DND-41 (cell line): ENCODE measurements around the gene TP53I13.

Experiments
- ATAC-seq: fragments of 200-7000 bp; cut with Tn5 transposase; 3 replicates; pipeline ENCODE4 v1.9.1; 2021; ENCODE audit warnings: low read depth; ENCODE audit not compliant: insufficient read depth
- DNase-seq: peaks from one replicate; pipeline ENCODE4 v3.0.0-alpha.2; 2020
- H2AFZ ChIP-seq: 2 replicates; pipeline ENCODE4 v1.6.0; 2012; ENCODE audit warnings: low read depth, low read length
- H3K27ac ChIP-seq: 2 replicates; pipeline ENCODE4 v1.5.1; 2012; ENCODE audit warnings: low read length, inconsistent platforms
- H3K27me3 ChIP-seq: fragments of 200-600 bp; sonication (generic); 2 replicates; pipeline ENCODE4 v1.6.0; 2012; ENCODE audit warnings: low read length, mild to moderate bottlenecking, inconsistent platforms; ENCODE audit not compliant: insufficient read depth, poor library complexity
- H3K36me3 ChIP-seq: 2 replicates; pipeline ENCODE4 v1.5.1; 2012; ENCODE audit warnings: low read length, inconsistent platforms; ENCODE audit not compliant: insufficient read depth
- H3K4me1 ChIP-seq: 2 replicates; pipeline ENCODE4 v1.5.1; 2012; ENCODE audit warnings: mild to moderate bottlenecking, low read length; ENCODE audit not compliant: insufficient read depth
- H3K4me2 ChIP-seq: 2 replicates; pipeline ENCODE4 v1.6.0; 2012; ENCODE audit warnings: mild to moderate bottlenecking, moderate library complexity, low read length, inconsistent platforms; ENCODE audit not compliant: insufficient read depth
- H3K4me3 ChIP-seq, 2 experiments: fragments of 200-600 bp in 1 of 2; shearing (Covaris generic) in 1 of 2; 2 replicates each; pipeline ENCODE4 v1.5.1; 2012 to 2016; ENCODE audit warnings: inconsistent platforms in 2 of 2, low read length in 2 of 2, mild to moderate bottlenecking in 2 of 2, low read depth in 1 of 2, moderate library complexity in 1 of 2
- H3K79me2 ChIP-seq: 2 replicates; pipeline ENCODE4 v1.6.0; 2012; ENCODE audit warnings: low read length, inconsistent platforms; ENCODE audit not compliant: insufficient read depth
- H3K9ac ChIP-seq: 2 replicates; pipeline ENCODE4 v1.6.0; 2012; ENCODE audit warnings: low read depth, mild to moderate bottlenecking, inconsistent platforms, low read length, moderate library complexity
- H3K9me3 ChIP-seq: 2 replicates; pipeline ENCODE4 v1.5.1; 2012; ENCODE audit warnings: low read length, moderate library complexity, mild to moderate bottlenecking, inconsistent platforms; ENCODE audit not compliant: insufficient read depth, severe bottlenecking
- H4K20me1 ChIP-seq: 2 replicates; pipeline ENCODE4 v1.6.0; 2012; ENCODE audit warnings: low read length; ENCODE audit not compliant: insufficient read depth
- EZH2 ChIP-seq: IDR thresholded peaks from 3 replicates; pipeline ENCODE4 v1.6.1; 2012; ENCODE audit warnings: borderline replicate concordance, low read depth, mild to moderate bottlenecking, moderate library complexity, low read length, inconsistent platforms; ENCODE audit not compliant: severe bottlenecking
- TF ChIP-seq, protein P1 (sequence below): IDR thresholded peaks from 2 replicates; pipeline ENCODE4 v1.5.1; 2012; ENCODE audit warnings: borderline replicate concordance, low read length, moderate library complexity, mild to moderate bottlenecking; ENCODE audit not compliant: poor library complexity, severe bottlenecking; ENCODE audit errors: extremely low read depth

The TP53I13 gene

DNA sequence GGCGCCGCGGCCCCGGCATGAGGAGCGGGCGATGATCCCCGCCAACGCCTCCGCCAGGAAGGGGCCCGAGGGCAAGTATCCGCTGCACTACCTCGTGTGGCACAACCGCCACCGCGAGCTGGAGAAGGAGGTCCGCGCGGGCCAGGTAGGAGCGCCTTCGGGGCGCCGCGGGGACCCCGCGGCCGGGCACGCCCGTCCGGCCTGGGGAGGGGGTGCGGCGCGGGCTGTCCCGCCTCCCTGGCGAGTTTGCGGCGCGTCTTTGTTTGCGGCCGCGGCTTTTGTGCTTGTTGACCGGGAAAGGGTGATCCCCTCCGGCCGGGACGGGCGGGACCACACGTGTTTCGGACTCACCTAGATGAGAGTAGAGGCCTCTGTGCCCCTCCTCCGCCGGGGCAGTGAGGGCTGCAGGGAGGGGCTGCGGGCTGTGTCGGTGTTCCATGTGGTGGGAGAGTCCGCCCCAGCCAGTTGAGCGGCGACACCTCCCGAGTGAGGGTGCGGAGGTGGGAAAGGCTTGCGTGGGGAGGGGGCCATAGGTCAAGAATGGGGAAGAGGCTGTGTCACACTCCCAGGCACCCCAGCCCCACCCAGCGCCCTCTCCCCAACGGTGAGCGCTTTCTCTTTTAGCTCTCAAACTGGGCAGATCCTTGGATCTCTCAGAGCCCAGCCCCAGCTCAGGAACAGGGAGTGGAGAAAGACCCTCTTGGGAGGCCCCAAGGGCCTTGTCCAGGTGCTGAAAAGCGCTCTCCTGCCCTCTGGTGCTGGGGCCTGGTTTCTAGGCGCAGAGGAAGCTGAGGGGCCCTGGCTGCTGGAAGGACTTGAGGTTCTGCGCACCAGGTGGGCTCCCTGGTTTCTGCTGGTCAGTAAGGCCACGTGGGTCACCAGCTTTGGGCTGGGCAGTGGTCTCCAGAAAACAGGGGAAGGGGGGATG lies 25.4 kb downstream of the TP53I13 start:
- H3K27ac ChIP-seq, result no peak overlapping the region

DNA sequence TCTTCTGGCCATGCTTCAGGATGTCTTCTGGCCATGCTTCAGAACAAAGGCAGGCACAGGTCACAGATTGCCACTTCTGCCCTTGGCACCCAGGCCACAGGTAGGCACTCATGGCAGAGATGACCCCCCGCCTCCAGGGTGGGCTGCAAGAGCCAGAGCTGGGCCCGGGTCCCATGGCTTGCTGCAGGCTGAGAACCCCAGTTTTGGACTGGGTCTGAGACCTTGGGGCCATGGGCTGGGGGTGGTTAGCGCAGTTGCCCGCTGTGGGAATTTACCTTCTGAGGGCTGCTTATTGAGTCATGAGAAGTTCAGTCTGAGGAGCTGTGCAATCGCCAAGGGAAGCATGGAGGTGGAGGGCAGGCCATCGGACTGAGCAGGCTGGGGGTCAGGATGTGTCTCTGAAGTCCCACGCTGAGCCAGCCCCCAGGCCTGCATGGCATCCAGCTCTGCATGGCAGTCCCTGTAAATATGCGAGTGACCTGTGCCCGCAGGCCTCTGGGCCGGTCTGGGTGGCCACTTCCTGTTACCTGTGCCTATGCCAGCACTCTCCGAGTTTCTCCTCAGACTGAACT lies 26.1 kb downstream of the TP53I13 start:
- Histone ChIP-seq H4K20me1 (peaks cover 34% of the 10 kb centered on the region), H3K27ac (no peak overlapping the region), H2AFZ (no peak overlapping the region), H3K4me2 (peak overlapping the region; percentile 98), H3K9ac (no peak overlapping the region), H3K27me3 (peaks cover 6% of the 10 kb centered on the region), H3K4me1 (peaks cover 50% of the 10 kb centered on the region), H3K4me3 (peak overlapping the region in 1 of 2 experiments; percentile 72; a peak in 2 of 4 replicates), H3K36me3 (no peaks in the 10 kb centered on the region), H3K79me2 (peaks cover 17% of the 10 kb centered on the region), H3K9me3 (no peaks in the 10 kb centered on the region)
- ATAC-seq (no peak), DNase-seq (no peak)
- TF ChIP-seq, protein P1, sequence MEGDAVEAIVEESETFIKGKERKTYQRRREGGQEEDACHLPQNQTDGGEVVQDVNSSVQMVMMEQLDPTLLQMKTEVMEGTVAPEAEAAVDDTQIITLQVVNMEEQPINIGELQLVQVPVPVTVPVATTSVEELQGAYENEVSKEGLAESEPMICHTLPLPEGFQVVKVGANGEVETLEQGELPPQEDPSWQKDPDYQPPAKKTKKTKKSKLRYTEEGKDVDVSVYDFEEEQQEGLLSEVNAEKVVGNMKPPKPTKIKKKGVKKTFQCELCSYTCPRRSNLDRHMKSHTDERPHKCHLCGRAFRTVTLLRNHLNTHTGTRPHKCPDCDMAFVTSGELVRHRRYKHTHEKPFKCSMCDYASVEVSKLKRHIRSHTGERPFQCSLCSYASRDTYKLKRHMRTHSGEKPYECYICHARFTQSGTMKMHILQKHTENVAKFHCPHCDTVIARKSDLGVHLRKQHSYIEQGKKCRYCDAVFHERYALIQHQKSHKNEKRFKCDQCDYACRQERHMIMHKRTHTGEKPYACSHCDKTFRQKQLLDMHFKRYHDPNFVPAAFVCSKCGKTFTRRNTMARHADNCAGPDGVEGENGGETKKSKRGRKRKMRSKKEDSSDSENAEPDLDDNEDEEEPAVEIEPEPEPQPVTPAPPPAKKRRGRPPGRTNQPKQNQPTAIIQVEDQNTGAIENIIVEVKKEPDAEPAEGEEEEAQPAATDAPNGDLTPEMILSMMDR, result no peak
- TF ChIP-seq EZH2, result no peak

More for the DNA sequence above, 25.4 kb downstream of the TP53I13 start:
- H3K9ac ChIP-seq, result peak overlapping the region; percentile 59
- peaks cover 6% of the 10 kb centered on the region for H3K27me3 ChIP-seq
- no peaks in the 10 kb centered on the region for H3K36me3 ChIP-seq
- ATAC-seq (peak; percentile 41), DNase-seq (peak; percentile 66)
- TF ChIP-seq EZH2, result peak; percentile 65
- TF ChIP-seq, protein P1, result peak; percentile 70
- peaks cover 19% of the 10 kb centered on the region for H3K79me2 ChIP-seq
- H2AFZ ChIP-seq, result peak overlapping the region; percentile 73
- peak overlapping the region; percentile 98 for H3K4me2 ChIP-seq
- H3K4me3 ChIP-seq, result peak overlapping the region; percentile 66 to 72; a peak in 3 of 4 replicates
- peaks cover 50% of the 10 kb centered on the region for H3K4me1 ChIP-seq
- H4K20me1 ChIP-seq, result peaks cover 34% of the 10 kb centered on the region
- no peaks in the 10 kb centered on the region for H3K9me3 ChIP-seq

DNA sequence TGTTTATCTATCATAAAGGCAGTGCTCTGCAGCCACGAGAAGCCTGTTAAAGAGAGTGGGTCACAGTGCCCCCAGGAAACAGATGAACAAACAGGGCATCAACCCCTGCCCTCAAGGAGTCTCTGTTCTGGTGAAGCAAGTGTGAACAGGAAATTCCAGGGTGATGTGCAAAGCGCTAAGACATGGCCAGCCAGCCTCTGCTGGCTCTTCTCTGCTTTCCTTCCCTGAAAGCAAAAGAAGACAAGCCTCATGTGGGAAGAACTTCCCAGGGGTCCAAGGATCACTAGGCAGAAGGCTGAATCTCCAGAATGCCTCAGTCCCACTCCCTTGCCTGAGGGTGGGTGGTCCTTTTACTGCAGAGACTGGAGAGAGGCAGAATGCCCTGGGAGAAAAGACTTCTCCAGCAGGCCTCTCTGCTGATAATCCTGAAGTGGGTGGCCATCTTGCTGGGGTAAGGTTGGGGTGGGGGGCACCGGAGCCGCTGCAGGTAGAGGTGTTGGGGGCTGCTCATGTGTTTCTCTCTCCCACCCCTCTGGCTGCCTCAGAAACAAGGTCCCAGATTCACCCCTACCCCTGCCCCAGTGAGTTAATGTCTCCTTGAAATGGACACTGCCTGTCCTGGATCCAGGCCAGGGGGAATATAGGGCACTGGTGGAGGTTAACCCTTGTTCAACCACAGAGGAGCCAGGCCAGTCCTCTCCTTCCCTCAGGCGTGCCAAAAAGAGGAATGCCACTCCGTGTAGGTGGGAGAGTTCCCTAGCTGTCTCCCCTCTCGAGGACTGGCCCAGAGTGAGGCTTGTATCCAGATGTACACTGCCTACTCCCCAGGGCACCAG lies 26.8 kb downstream of the TP53I13 start:
- H4K20me1 ChIP-seq, result peaks cover 37% of the 10 kb centered on the region
- no peak overlapping the region for H3K27ac ChIP-seq
- peaks cover 10% of the 10 kb centered on the region for H3K79me2 ChIP-seq
- no peak for TF ChIP-seq EZH2
- TF ChIP-seq, protein P1, result no peak
- H3K27me3 ChIP-seq, result peaks cover 6% of the 10 kb centered on the region
- no peaks in the 10 kb centered on the region for H3K9me3 ChIP-seq
- H3K4me3 ChIP-seq, result no peak overlapping the region
- 0 out of 2 replicates have a peak overlapping the region, but pooled peaks have one; percentile 98 for H3K4me2 ChIP-seq
- no peak overlapping the region for H2AFZ ChIP-seq
- no peak overlapping the region for H3K9ac ChIP-seq
- no peaks in the 10 kb centered on the region for H3K36me3 ChIP-seq
- DNase-seq, result no peak
- no peak for ATAC-seq
- H3K4me1 ChIP-seq, result peaks cover 43% of the 10 kb centered on the region
